Measurements from ENCODE around the gene LSM8. TPM values are rescaled to one million over a fixed set of nuclear protein-coding genes. Genes with fewer than 3 reads are reported as not detected.

LSM8 gene
- total and polyA plus RNA-seq, 2 experiments from 2014 or later, result 95.4 to 100 TPM

- Histone ChIP-seq H3K27me3 (ENCODE audit: insufficient read depth) (no peaks in the 10 kb centered on the region), H3K4me3 (no peak overlapping the region), H2AFZ (no peak overlapping the region), H3K27ac (ENCODE audit: low read depth) (no peak overlapping the region), H4K20me1 (replicated peaks; ENCODE audit: insufficient read depth) (no peaks in the 10 kb centered on the region), H3K79me2 (replicated peaks; ENCODE audit: insufficient read depth) (no peaks in the 10 kb centered on the region), H3F3A (replicated peaks; ENCODE audit: low read depth) (no peaks in the 10 kb centered on the region), H3K4me2 (no peak overlapping the region), H3K4me1 (ENCODE audit: insufficient read depth) (no peaks in the 10 kb centered on the region), H3K9me2 (ENCODE audit: insufficient read depth) (no peaks in the 10 kb centered on the region), H3K36me3 (ENCODE audit: insufficient read depth) (no peaks in the 10 kb centered on the region)
- ATAC-seq (no peak), DNase-seq (ENCODE audit: low spot score) (no peak)
- no peaks in the 10 kb centered on the region for H3K27me3 Mint-ChIP-seq (ENCODE audit: insufficient read depth, low read depth, poor library complexity)
- H3K27ac Mint-ChIP-seq, result no peak overlapping the region
- H3K4me3 Mint-ChIP-seq, result no peak overlapping the region
- peaks cover 5% of the 10 kb centered on the region; the same call in 2 of the 3 replicates for H3K4me1 Mint-ChIP-seq
- peaks cover 3% of the 10 kb centered on the region; the same call in 1 of the 3 replicates for H3K9me3 Mint-ChIP-seq
- TF ChIP-seq EZH2phosphoT487 (IDR thresholded peaks at IDR 0.05; ENCODE audit: unreplicated experiment) (no peak), NANOG (IDR thresholded peaks at IDR 0.05; ENCODE audit: borderline replicate concordance) (no peak)
- 0 out of 3 replicates have a peak, but pooled peaks cover 3% of the 10 kb centered on the region for H3K36me3 Mint-ChIP-seq (ENCODE audit: low read depth)
These were observed 43.5 kb upstream of the LSM8 start for GRCh38 chr7:118140468-118140867.

- Histone ChIP-seq H3K4me1 (ENCODE audit: insufficient read depth) (no peaks in the 10 kb centered on the region), H3K27ac (ENCODE audit: low read depth) (no peak overlapping the region), H3K27me3 (ENCODE audit: insufficient read depth) (no peaks in the 10 kb centered on the region), H4K20me1 (replicated peaks; ENCODE audit: insufficient read depth) (no peaks in the 10 kb centered on the region), H3K9me2 (ENCODE audit: insufficient read depth) (no peaks in the 10 kb centered on the region), H3K79me2 (replicated peaks; ENCODE audit: insufficient read depth) (no peaks in the 10 kb centered on the region), H3K36me3 (ENCODE audit: insufficient read depth) (no peaks in the 10 kb centered on the region), H3K4me2 (no peak overlapping the region), H3K4me3 (no peak overlapping the region), H2AFZ (no peak overlapping the region), H3F3A (replicated peaks; ENCODE audit: low read depth) (no peaks in the 10 kb centered on the region)
- no peak for DNase-seq (ENCODE audit: low spot score)
- Mint-ChIP-seq H3K9me3 (no peaks in the 10 kb centered on the region), H3K4me1 (peaks cover 7% of the 10 kb centered on the region; the same call in 2 of the 3 replicates), H3K36me3 (ENCODE audit: low read depth) (no peaks in the 10 kb centered on the region), H3K27me3 (ENCODE audit: insufficient read depth, low read depth, poor library complexity) (no peaks in the 10 kb centered on the region), H3K27ac (no peak overlapping the region), H3K4me3 (no peak overlapping the region)
- TF ChIP-seq ETS1 (IDR thresholded peaks at IDR 0.05), result no peak
- TF ChIP-seq NANOG (IDR thresholded peaks at IDR 0.05; ENCODE audit: borderline replicate concordance), result no peak
- no peak for TF ChIP-seq EZH2phosphoT487 (IDR thresholded peaks at IDR 0.05; ENCODE audit: unreplicated experiment)
- no peak for TF ChIP-seq EZH2 (IDR thresholded peaks at IDR 0.05; ENCODE audit: low read depth, unreplicated experiment)
- TF ChIP-seq CREB1 (CRISPR knock-in tag; IDR thresholded peaks at IDR 0.05; ENCODE audit: low read depth), result no peak
- no peak for TF ChIP-seq CTCF (conservative IDR thresholded peaks at IDR 0.05; ENCODE audit: low read depth in 2 of 2)
- no peak for ATAC-seq
These were observed 42.0 kb upstream of the LSM8 start for GRCh38 chr7:118142012-118142411.

GRCh38 chr7:118148930-118149329 is 35.0 kb upstream of the LSM8 start:
- H3K4me1 Mint-ChIP-seq, result peaks cover 32% of the 10 kb centered on the region
- no peak overlapping the region for H3K4me3 ChIP-seq
- DNase-seq (ENCODE audit: low spot score) (no peak), ATAC-seq (no peak)
- no peaks in the 10 kb centered on the region for H3K27me3 ChIP-seq (ENCODE audit: insufficient read depth)
- no peaks in the 10 kb centered on the region for H3K9me3 Mint-ChIP-seq
- H3K79me2 ChIP-seq (replicated peaks; ENCODE audit: insufficient read depth), result no peaks in the 10 kb centered on the region
- H3K36me3 Mint-ChIP-seq (ENCODE audit: low read depth), result no peaks in the 10 kb centered on the region
- H3K27ac ChIP-seq (ENCODE audit: low read depth), result no peak overlapping the region
- H3F3A ChIP-seq (replicated peaks; ENCODE audit: low read depth), result no peaks in the 10 kb centered on the region
- H3K27ac Mint-ChIP-seq, result no peak overlapping the region
- no peak overlapping the region for H3K4me3 Mint-ChIP-seq
- no peak overlapping the region for H2AFZ ChIP-seq
- H3K36me3 ChIP-seq (ENCODE audit: insufficient read depth), result no peaks in the 10 kb centered on the region
- no peaks in the 10 kb centered on the region for H4K20me1 ChIP-seq (replicated peaks; ENCODE audit: insufficient read depth)
- H3K27me3 Mint-ChIP-seq (ENCODE audit: insufficient read depth, low read depth, poor library complexity), result no peaks in the 10 kb centered on the region
- peaks cover 19% of the 10 kb centered on the region for H3K4me1 ChIP-seq (ENCODE audit: insufficient read depth)
- H3K9me2 ChIP-seq (ENCODE audit: insufficient read depth), result no peaks in the 10 kb centered on the region
- H3K4me2 ChIP-seq, result no peak overlapping the region
- TF ChIP-seq ZNF331 (CRISPR knock-in tag; IDR thresholded peaks at IDR 0.05; ENCODE audit: low read depth) (no peak), JUNB (IDR thresholded peaks at IDR 0.05; ENCODE audit: unreplicated experiment) (no peak), EZH2 (IDR thresholded peaks at IDR 0.05; ENCODE audit: low read depth, unreplicated experiment) (no peak), CREB1 (CRISPR knock-in tag; IDR thresholded peaks at IDR 0.05; ENCODE audit: low read depth) (no peak), ETS1 (IDR thresholded peaks at IDR 0.05) (no peak), REST (IDR thresholded peaks at IDR 0.05; ENCODE audit: unreplicated experiment) (no peak), STAT1 (IDR thresholded peaks at IDR 0.05; ENCODE audit: unreplicated experiment) (no peak), EZH2phosphoT487 (IDR thresholded peaks at IDR 0.05; ENCODE audit: unreplicated experiment) (no peak), ZNF114 (CRISPR knock-in tag; IDR thresholded peaks at IDR 0.05) (no peak), NANOG (IDR thresholded peaks at IDR 0.05; ENCODE audit: borderline replicate concordance) (no peak)
